Colonic mucosa (tissue), 4 donors: ENCODE measurements around the gene ISG15. TPM values are rescaled to one million over a fixed set of nuclear protein-coding genes. Genes with fewer than 3 reads are reported as not detected.

Source experiments
- DNase-seq: peaks from one replicate; pipeline ENCODE4 v3.0.0-alpha.2; 2020
- H3K27ac ChIP-seq: fragments of 200-600 bp; one replicate; pipeline ENCODE4 v1.8.0; 2021
- H3K27me3 ChIP-seq: fragments of 200-600 bp; one replicate; pipeline ENCODE4 v1.8.0; 2021
- H3K36me3 ChIP-seq: fragments of 200-600 bp; one replicate; pipeline ENCODE4 v1.8.0; 2021
- H3K4me1 ChIP-seq: fragments of 200-600 bp; one replicate; pipeline ENCODE4 v1.8.0; 2021; ENCODE audit warnings: mild to moderate bottlenecking
- H3K4me3 ChIP-seq: fragments of 200-600 bp; one replicate; pipeline ENCODE4 v1.8.0; 2021
- H3K9ac ChIP-seq, 2 donors: one replicate each; pipeline ENCODE4 v1.7.0; 2013; ENCODE audit warnings: control low read depth in 2 of 2, low read depth in 2 of 2, low read length in 2 of 2
- H3K9me3 ChIP-seq: fragments of 200-600 bp; one replicate; pipeline ENCODE4 v1.8.0; 2021
- CTCF ChIP-seq: fragments of 200-600 bp; IDR thresholded peaks from one replicate; pipeline ENCODE4 v1.8.0; 2022; ENCODE audit warnings: antibody characterized with exemption, mild to moderate bottlenecking
- intact Hi-C: fragments of 100-400 bp; cut with DNase I; formaldehyde crosslinking; loops from one replicate; pipeline ENCODE4 v1.14.1; 2022
- total RNA-seq, 2 donors: library from RNA; stranded (reverse); fragmentation: NEBNext Ultra II Directional in 1 of 2; extraction: Animal tissue kit (Norgen Biotek cat#: 25700) in 1 of 2; gene quantifications; one replicate each; pipeline ENCODE4 v1.2.1, GENCODE V29; 2021
- donor health status: healthy.
- donor health status: DM: no; HTN: no; CAD: no.
- donor health status: DM: no; HTN: no; CAD: no.

ISG15 gene
- total RNA-seq, 2 donors from 2014 or later, result 21.9 to 25.2 TPM

GRCh38 chr1:978835-979743, 34.2 kb upstream of the ISG15 start:
- intact Hi-C loops, result no loop called here
- TF ChIP-seq CTCF, result no peak
- Histone ChIP-seq H3K4me1 (peaks cover 3% of the 10 kb centered on the region), H3K36me3 (no peaks in the 10 kb centered on the region), H3K9ac (no peak overlapping the region), H3K27me3 (peaks cover 4% of the 10 kb centered on the region), H3K4me3 (no peak overlapping the region), H3K27ac (no peak overlapping the region), H3K9me3 (no peaks in the 10 kb centered on the region)
- DNase-seq, result no peak

GRCh38 chr1:979744-980072, 33.6 kb upstream of the ISG15 start:
- peaks cover 4% of the 10 kb centered on the region for H3K27me3 ChIP-seq
- no peaks in the 10 kb centered on the region for H3K9me3 ChIP-seq
- H3K36me3 ChIP-seq, result no peaks in the 10 kb centered on the region
- TF ChIP-seq CTCF, result no peak
- intact Hi-C loops, result loop anchor here (5.0 to 10.0 kb wide), 2 partner anchors 83 to 315 kb away; no protein-coding TSS in a partner anchor
- no peak overlapping the region for H3K9ac ChIP-seq
- H3K4me1 ChIP-seq, result peaks cover 3% of the 10 kb centered on the region
- no peak overlapping the region for H3K4me3 ChIP-seq
- H3K27ac ChIP-seq, result no peak overlapping the region
- no peak for DNase-seq

- Histone ChIP-seq H3K4me3 (no peak overlapping the region), H3K27me3 (peaks cover 4% of the 10 kb centered on the region), H3K9me3 (no peaks in the 10 kb centered on the region), H3K4me1 (peaks cover 3% of the 10 kb centered on the region), H3K27ac (no peak overlapping the region), H3K9ac (no peak overlapping the region), H3K36me3 (no peaks in the 10 kb centered on the region)
- intact Hi-C loops, result loop anchor here (5.0 to 10.0 kb wide), 2 partner anchors 82 to 315 kb away; no protein-coding TSS in a partner anchor
- no peak for DNase-seq
- no peak for TF ChIP-seq CTCF
These were observed 33.1 kb upstream of the ISG15 start for GRCh38 chr1:980137-980571.

- no peaks in the 10 kb centered on the region for H3K36me3 ChIP-seq
- no peak for DNase-seq
- no peak overlapping the region for H3K4me3 ChIP-seq
- no peak overlapping the region for H3K27ac ChIP-seq
- H3K9me3 ChIP-seq, result no peaks in the 10 kb centered on the region
- H3K27me3 ChIP-seq, result peaks cover 6% of the 10 kb centered on the region
- no peak for TF ChIP-seq CTCF
- intact Hi-C loops, result loop anchor here (5.0 to 10.0 kb wide), 2 partner anchors 82 to 314 kb away; no protein-coding TSS in a partner anchor
- H3K9ac ChIP-seq, result no peak overlapping the region
- peaks cover 3% of the 10 kb centered on the region for H3K4me1 ChIP-seq
These were observed 32.5 kb upstream of the ISG15 start for GRCh38 chr1:980602-981395.

- Histone ChIP-seq H3K27me3 (peaks cover 7% of the 10 kb centered on the region), H3K9ac (no peak overlapping the region), H3K4me3 (no peak overlapping the region), H3K36me3 (no peaks in the 10 kb centered on the region), H3K9me3 (no peaks in the 10 kb centered on the region), H3K27ac (no peak overlapping the region), H3K4me1 (no peaks in the 10 kb centered on the region)
- DNase-seq, result no peak
- intact Hi-C loops, result loop anchor here (5.0 to 10.0 kb wide), 2 partner anchors 81 to 313 kb away; no protein-coding TSS in a partner anchor
- TF ChIP-seq CTCF, result no peak
These were observed 31.8 kb upstream of the ISG15 start for GRCh38 chr1:981491-981954.
